ENCODE measurements around the gene TRIO.

Gene TRIO

GRCh38 chr5:14457476-14457875 is 314.3 kb downstream of the TRIO start:
- DNase-seq: no peak
- Histone ChIP-seq H3K9me3 (no peaks in the 10 kb centered on the region), H3K27me3 (no peaks in the 10 kb centered on the region), H3K4me1 (peaks cover 0 to 13% (median 2%) of the 10 kb centered on the region in 4 donors), H3K36me3 (peaks cover 19 to 58% (median 23%) of the 10 kb centered on the region in 3 donors), H3K4me3 (no peak overlapping the region), H3K27ac (no peak overlapping the region)
- intact Hi-C loops (cut with DNase I; ENCODE audit: low total_unique reads): no loop called here
- TF ChIP-seq CTCF (IDR thresholded peaks at IDR 0.05): no peak

DNA sequence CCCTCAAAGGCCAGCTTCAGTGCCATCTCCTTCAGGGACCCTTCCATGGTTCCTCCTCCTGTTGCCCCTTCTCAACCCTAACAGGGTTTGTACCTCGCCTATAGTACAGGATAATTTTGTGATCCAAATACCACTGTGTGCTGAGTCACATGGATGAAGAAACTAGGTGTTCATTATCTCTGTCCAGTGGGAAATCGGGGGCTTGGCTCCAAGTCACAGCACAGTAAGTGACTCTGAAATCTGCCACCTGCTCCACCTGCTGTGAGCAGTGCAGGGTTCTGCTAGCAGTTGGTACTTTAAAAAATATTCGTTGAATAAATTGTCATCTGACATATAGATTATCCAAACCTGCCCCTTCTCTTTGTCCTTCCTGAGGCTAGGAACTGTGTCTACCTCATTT is 315.3 kb downstream of the TRIO start:
- peaks cover 29 to 67% (median 32%) of the 10 kb centered on the region in 3 donors for H3K36me3 ChIP-seq
- intact Hi-C loops (cut with DNase I; ENCODE audit: low total_unique reads): no loop called here
- no peak for DNase-seq
- no peak for TF ChIP-seq CTCF (IDR thresholded peaks at IDR 0.05)
- H3K4me1 ChIP-seq: peaks cover 0 to 4% (median 0%) of the 10 kb centered on the region in 4 donors
- H3K4me3 ChIP-seq: no peak overlapping the region
- H3K27me3 ChIP-seq: no peaks in the 10 kb centered on the region
- H3K27ac ChIP-seq: no peak overlapping the region
- no peaks in the 10 kb centered on the region for H3K9me3 ChIP-seq

- Histone ChIP-seq H3K4me1 (no peaks in the 10 kb centered on the region), H3K27ac (no peak overlapping the region), H3K9me3 (no peaks in the 10 kb centered on the region), H3K27me3 (no peaks in the 10 kb centered on the region), H3K4me3 (no peak overlapping the region), H3K36me3 (peaks cover 49 to 76% (median 49%) of the 10 kb centered on the region in 3 donors)
- no peak for TF ChIP-seq CTCF (IDR thresholded peaks at IDR 0.05)
- DNase-seq: no peak
- intact Hi-C loops (cut with DNase I; ENCODE audit: low total_unique reads): no loop called here
These were observed 317.8 kb downstream of the TRIO start for GRCh38 chr5:14460844-14461398.

GRCh38 chr5:14462681-14463080 is 319.5 kb downstream of the TRIO start:
- H3K4me3 ChIP-seq: no peak overlapping the region
- H3K4me1 ChIP-seq: no peaks in the 10 kb centered on the region
- H3K27me3 ChIP-seq: no peaks in the 10 kb centered on the region
- intact Hi-C loops (cut with DNase I; ENCODE audit: low total_unique reads): no loop called here
- DNase-seq: no peak
- peaks cover 62 to 87% (median 63%) of the 10 kb centered on the region in 3 donors for H3K36me3 ChIP-seq
- no peak for TF ChIP-seq CTCF (IDR thresholded peaks at IDR 0.05)
- H3K9me3 ChIP-seq: no peaks in the 10 kb centered on the region
- H3K27ac ChIP-seq: no peak overlapping the region

DNA sequence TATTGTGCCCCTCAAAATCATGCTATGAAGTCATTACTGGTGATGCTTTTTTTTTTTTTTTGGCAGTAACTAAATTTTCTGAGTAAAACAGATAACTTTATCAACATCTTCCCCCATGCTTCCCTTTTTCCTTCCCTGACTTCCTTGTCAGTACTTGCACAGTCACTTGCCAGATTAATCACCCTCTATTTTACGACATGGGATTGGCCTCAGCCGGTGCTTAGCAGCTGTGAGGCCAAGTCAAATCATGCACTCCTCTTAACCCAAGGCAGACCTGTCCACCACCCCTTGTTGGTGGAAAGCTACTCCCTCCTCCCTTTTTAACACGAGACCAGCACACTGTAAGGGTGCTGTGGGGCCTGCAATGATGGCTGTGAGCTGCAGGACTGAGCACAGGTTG is 320.5 kb downstream of the TRIO start:
- Histone ChIP-seq H3K9me3 (no peaks in the 10 kb centered on the region), H3K27me3 (no peaks in the 10 kb centered on the region), H3K27ac (no peak overlapping the region), H3K4me3 (no peak overlapping the region), H3K36me3 (peaks cover 62 to 91% (median 63%) of the 10 kb centered on the region in 3 donors), H3K4me1 (no peaks in the 10 kb centered on the region)
- TF ChIP-seq CTCF (IDR thresholded peaks at IDR 0.05): no peak
- intact Hi-C loops (cut with DNase I; ENCODE audit: low total_unique reads): no loop called here
- DNase-seq: no peak

DNA sequence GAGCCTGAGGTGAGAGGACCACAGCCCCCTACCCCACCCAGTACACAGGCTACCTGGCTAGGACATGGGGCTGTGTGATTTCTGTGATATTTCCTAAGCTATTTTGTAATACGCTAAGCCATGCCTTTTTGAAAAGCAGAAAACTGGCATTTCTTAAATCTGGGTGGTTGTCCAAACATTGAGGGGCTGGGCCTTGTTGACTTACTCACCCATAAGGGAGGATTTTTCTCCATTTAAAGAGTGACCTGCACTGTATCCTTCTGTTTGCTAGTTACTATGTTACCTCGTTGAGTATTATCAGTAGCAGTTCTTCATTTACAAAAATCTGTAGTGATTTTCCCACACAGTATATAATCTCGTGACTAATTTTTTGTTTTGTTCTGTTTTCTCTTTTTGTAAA is 321.0 kb downstream of the TRIO start:
- Histone ChIP-seq H3K27me3 (no peaks in the 10 kb centered on the region), H3K4me3 (no peak overlapping the region), H3K36me3 (peaks cover 62 to 89% (median 63%) of the 10 kb centered on the region in 3 donors), H3K9me3 (no peaks in the 10 kb centered on the region), H3K4me1 (no peaks in the 10 kb centered on the region), H3K27ac (no peak overlapping the region)
- no peak for TF ChIP-seq CTCF (IDR thresholded peaks at IDR 0.05)
- intact Hi-C loops (cut with DNase I; ENCODE audit: low total_unique reads): no loop called here
- no peak for DNase-seq
